B cell (primary cell): ENCODE data around the gene OR10R2. TPM values are rescaled to one million over a fixed set of nuclear protein-coding genes. Genes with fewer than 3 reads are reported as not detected.

Experiments
- ATAC-seq: fragments of 200-7000 bp; cut with Tn5 transposase; one replicate; pipeline ENCODE4 v1.10.0; 2021; ENCODE audit warnings: low read depth, mild to moderate bottlenecking, moderate number of reproducible peaks, moderate library complexity
- CTCF ChIA-PET: fragments of 350-600 bp; sonication (Branson Sonifier 250); formaldehyde crosslinking; loops from one replicate; lab custom pipeline; 2021; ENCODE audit warnings: antibody characterized with exemption, inconsistent platforms; lab: Charles Lee
- POLR2A ChIA-PET: fragments of 350-600 bp; sonication (Branson Sonifier 250); formaldehyde crosslinking; loops from one replicate; lab custom pipeline; 2021; ENCODE audit warnings: antibody characterized with exemption; lab: Charles Lee
- DNase-seq: peaks from one replicate; pipeline ENCODE4 v3.0.0; 2013
- H2AFZ ChIP-seq: 2 replicates; pipeline ENCODE4 v1.6.1; 2012; ENCODE audit warnings: mild to moderate bottlenecking, low read depth, low read length; ENCODE audit not compliant: insufficient read depth, poor library complexity, severe bottlenecking
- H3K27ac ChIP-seq, 2 donors: 1 replicate in 1 of 2; 2 replicates in 1 of 2; pipeline ENCODE4 v1.5.1; 2012 to 2013; ENCODE audit warnings: low read length in 2 of 2, mild to moderate bottlenecking in 2 of 2, moderate library complexity in 1 of 2
- H3K27me3 ChIP-seq, 4 experiments: fragments of 200-600 bp in 1 of 4; sonication (generic) in 1 of 4; replicated peaks in 1 of 4; 1 replicate in 2 of 4; 2 replicates in 2 of 4; pipeline versions ENCODE4 v1.6.1 to v1.7.0; 2013 to 2016; ENCODE audit warnings: low read length in 3 of 4, mild to moderate bottlenecking in 2 of 4, mixed read lengths in 1 of 4, moderate library complexity in 1 of 4; ENCODE audit not compliant: insufficient read depth in 4 of 4, control insufficient read depth in 3 of 4; ENCODE audit errors: control extremely low read depth in 1 of 4
- H3K36me3 ChIP-seq, 2 experiments: replicated peaks in 1 of 2; 1 replicate in 1 of 2; 2 replicates in 1 of 2; pipeline versions ENCODE4 v1.6.1 to v1.7.1; 2013; ENCODE audit warnings: low read length in 1 of 2; ENCODE audit not compliant: insufficient read depth in 2 of 2, control insufficient read depth in 1 of 2; ENCODE audit errors: control extremely low read depth in 1 of 2, extremely low read depth in 1 of 2
- H3K4me1 ChIP-seq, 2 donors: fragments of 200-600 bp in 1 of 2; sonication (generic) in 1 of 2; 1 replicate in 1 of 2; 2 replicates in 1 of 2; pipeline versions ENCODE4 v1.5.1 to v1.6.1; 2013 to 2017; ENCODE audit warnings: low read length in 2 of 2; ENCODE audit not compliant: control insufficient read depth in 2 of 2, insufficient read depth in 2 of 2
- H3K4me2 ChIP-seq: replicated peaks from 2 replicates; pipeline ENCODE3; 2012; ENCODE audit warnings: mild to moderate bottlenecking, low read depth, low read length; ENCODE audit not compliant: poor library complexity, severe bottlenecking
- H3K4me3 ChIP-seq, 5 experiments: fragments of 200-600 bp in 1 of 5; sonication (generic) in 1 of 5; 1 replicate in 3 of 5; 2 replicates in 2 of 5; pipeline versions ENCODE4 v1.5.1 to v1.7.0; 2011 to 2016; ENCODE audit warnings: low read length in 4 of 5, mild to moderate bottlenecking in 4 of 5, low read depth in 2 of 5, control low read depth in 1 of 5, moderate library complexity in 1 of 5; ENCODE audit not compliant: insufficient read depth in 1 of 5; ENCODE audit errors: control extremely low read depth in 1 of 5, extremely low read depth in 1 of 5
- H3K79me2 ChIP-seq: fragments of 200-600 bp; sonication (generic); one replicate; pipeline ENCODE4 v1.6.0; 2016; ENCODE audit warnings: low read length; ENCODE audit not compliant: control insufficient read depth, insufficient read depth
- H3K9ac ChIP-seq: fragments of 200-600 bp; sonication (generic); 2 replicates; pipeline ENCODE4 v1.6.1; 2017; ENCODE audit warnings: mild to moderate bottlenecking, low read length, moderate library complexity
- H3K9me3 ChIP-seq, 3 donors: one replicate each; pipeline versions ENCODE4 v1.6.1 to v1.7.1; 2013; ENCODE audit warnings: low read length in 2 of 3; ENCODE audit not compliant: control insufficient read depth in 2 of 3, insufficient read depth in 1 of 3; ENCODE audit errors: control extremely low read depth in 1 of 3
- H4K20me1 ChIP-seq: 2 replicates; pipeline ENCODE4 v1.6.0; 2012; ENCODE audit warnings: mild to moderate bottlenecking, low read length; ENCODE audit not compliant: insufficient read depth, control insufficient read depth, poor library complexity, severe bottlenecking
- H3K27ac Mint-ChIP-seq: one replicate; pipeline ENCODE4 v1.8.0; 2021; ENCODE audit warnings: mixed read lengths
- H3K27me3 Mint-ChIP-seq: one replicate; pipeline ENCODE4 v1.8.0; 2021; ENCODE audit warnings: mixed read lengths
- H3K4me1 Mint-ChIP-seq: one replicate; pipeline ENCODE4 v1.8.0; 2021; ENCODE audit warnings: mixed read lengths
- H3K4me3 Mint-ChIP-seq: one replicate; pipeline ENCODE4 v1.8.0; 2021; ENCODE audit warnings: mixed read lengths
- H3K9me3 Mint-ChIP-seq: one replicate; pipeline ENCODE4 v1.8.0; 2022; ENCODE audit warnings: mixed read lengths; ENCODE audit not compliant: insufficient read depth
- EZH2 ChIP-seq: IDR thresholded peaks from 2 replicates; pipeline ENCODE4 v1.6.1; 2012; ENCODE audit warnings: borderline replicate concordance, low read depth, mild to moderate bottlenecking, moderate library complexity, low read length; ENCODE audit not compliant: insufficient read depth, poor library complexity, severe bottlenecking
- WGBS: methylation state at CpG from one replicate; pipeline ENCODE4 v1.1.5; 2013; ENCODE audit warnings: missing lambda C conversion rate; ENCODE audit not compliant: insufficient coverage; 5-methylcytosine and 5-hydroxymethylcytosine counted together
- intact Hi-C: fragments of 100-400 bp; cut with micrococcal nuclease; formaldehyde crosslinking; loops from one replicate; pipeline ENCODE4 v1.10.0; 2022
- polyA plus RNA-seq: library from polyadenylated mRNA; depleted of rRNA; stranded (reverse); fragments of >200 nt; gene quantifications from 2 replicates; pipeline ENCODE4 v1.2.3, GENCODE V29; 2012
- total RNA-seq, 2 donors: library from RNA; stranded (reverse); fragments of 120-200 nt in 1 of 2; gene quantifications; 1 replicate in 1 of 2; 2 replicates in 1 of 2; pipeline versions ENCODE4 v1.2.3 to v1.2.4, GENCODE V29; 2013 to 2022
- TF ChIP-seq, protein P1 (sequence below): fragments of 200-600 bp; IDR thresholded peaks from one replicate; pipeline ENCODE4 v1.8.0; 2022; ENCODE audit warnings: antibody characterized with exemption, mild to moderate bottlenecking

Gene OR10R2
- total and polyA plus RNA-seq, 2 donors (not counting 1 experiment from before 2014, with no cell fraction given) = not detected

GRCh38 chr1:158458263-158458662 lies 13.8 kb upstream of the OR10R2 start:
- H3K27me3 ChIP-seq = no peaks in the 10 kb centered on the region
- H3K4me1 Mint-ChIP-seq = no peaks in the 10 kb centered on the region
- peaks cover 0 to 3% (median 0%) of the 10 kb centered on the region in 3 donors for H3K9me3 ChIP-seq
- H4K20me1 ChIP-seq = no peaks in the 10 kb centered on the region
- no peak overlapping the region for H3K4me3 Mint-ChIP-seq
- H2AFZ ChIP-seq = no peak overlapping the region
- TF ChIP-seq, protein P1, sequence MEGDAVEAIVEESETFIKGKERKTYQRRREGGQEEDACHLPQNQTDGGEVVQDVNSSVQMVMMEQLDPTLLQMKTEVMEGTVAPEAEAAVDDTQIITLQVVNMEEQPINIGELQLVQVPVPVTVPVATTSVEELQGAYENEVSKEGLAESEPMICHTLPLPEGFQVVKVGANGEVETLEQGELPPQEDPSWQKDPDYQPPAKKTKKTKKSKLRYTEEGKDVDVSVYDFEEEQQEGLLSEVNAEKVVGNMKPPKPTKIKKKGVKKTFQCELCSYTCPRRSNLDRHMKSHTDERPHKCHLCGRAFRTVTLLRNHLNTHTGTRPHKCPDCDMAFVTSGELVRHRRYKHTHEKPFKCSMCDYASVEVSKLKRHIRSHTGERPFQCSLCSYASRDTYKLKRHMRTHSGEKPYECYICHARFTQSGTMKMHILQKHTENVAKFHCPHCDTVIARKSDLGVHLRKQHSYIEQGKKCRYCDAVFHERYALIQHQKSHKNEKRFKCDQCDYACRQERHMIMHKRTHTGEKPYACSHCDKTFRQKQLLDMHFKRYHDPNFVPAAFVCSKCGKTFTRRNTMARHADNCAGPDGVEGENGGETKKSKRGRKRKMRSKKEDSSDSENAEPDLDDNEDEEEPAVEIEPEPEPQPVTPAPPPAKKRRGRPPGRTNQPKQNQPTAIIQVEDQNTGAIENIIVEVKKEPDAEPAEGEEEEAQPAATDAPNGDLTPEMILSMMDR = no peak
- no peak for TF ChIP-seq EZH2
- peaks cover 31% of the 10 kb centered on the region for H3K27me3 Mint-ChIP-seq
- no peaks in the 10 kb centered on the region for H3K79me2 ChIP-seq
- H3K36me3 ChIP-seq = no peaks in the 10 kb centered on the region
- no peak for ATAC-seq
- intact Hi-C loops = no loop called here
- DNase-seq = no peak
- H3K4me2 ChIP-seq = no peak overlapping the region
- H3K4me1 ChIP-seq = no peaks in the 10 kb centered on the region
- no peak overlapping the region for H3K4me3 ChIP-seq
- no peak overlapping the region for H3K9ac ChIP-seq
- ChIA-PET CTCF (no interaction called here), POLR2A (no interaction called here)
- H3K9me3 Mint-ChIP-seq = no peaks in the 10 kb centered on the region
- no peak overlapping the region for H3K27ac Mint-ChIP-seq
- H3K27ac ChIP-seq = no peak overlapping the region

GRCh38 chr1:158461534-158461933 lies 10.5 kb upstream of the OR10R2 start, which contains the start of gene OR10K1:
Gene OR10K1, plus strand, starts transcription at chr1:158461834. Its CDS starts 3,728 bp downstream, at chr1:158465562.
- CTCF ChIA-PET = interaction anchor here (1.0 kb wide), 1 partner anchor 257 kb away, joined by 3 read pairs; no protein-coding TSS in a partner anchor
- H3K4me1 Mint-ChIP-seq = no peaks in the 10 kb centered on the region
- Histone ChIP-seq H3K36me3 (no peaks in the 10 kb centered on the region), H3K4me2 (no peak within 1 kb of the TSS), H3K9ac (no peak within 1 kb of the TSS), H3K4me1 (no peaks in the 10 kb centered on the region), H2AFZ (no peak within 1 kb of the TSS), H4K20me1 (no peaks in the 10 kb centered on the region), H3K4me3 (no peak within 1 kb of the TSS), H3K27ac (no peak within 1 kb of the TSS), H3K27me3 (no peaks in the 10 kb centered on the region), H3K79me2 (no peaks in the 10 kb centered on the region), H3K9me3 (no peaks in the 10 kb centered on the region)
- H3K27ac Mint-ChIP-seq = no peak within 1 kb of the TSS
- ATAC-seq = no peak
- H3K9me3 Mint-ChIP-seq = no peaks in the 10 kb centered on the region
- no peak for DNase-seq
- H3K4me3 Mint-ChIP-seq = no peak within 1 kb of the TSS
- POLR2A ChIA-PET = no interaction called here
- TF ChIP-seq, protein P1 = no peak
- TF ChIP-seq EZH2 = no peak
- H3K27me3 Mint-ChIP-seq = peaks cover 4% of the 10 kb centered on the region
- 100% methylated on average over 1 of the region's 2 CpGs for WGBS
- intact Hi-C loops = no loop called here
